H1 (cell line): ENCODE measurements around the gene OPN1SW. TPM values are rescaled to one million over a fixed set of nuclear protein-coding genes. Genes with fewer than 3 reads are reported as not detected.

Experiments
- BACH1 ChIP-seq: IDR thresholded peaks from 2 replicates; pipeline ENCODE4 v1.6.1; 2012; ENCODE audit warnings: low read length, improper control_type of control experiment
- CHD2 ChIP-seq: IDR thresholded peaks from 2 replicates; pipeline ENCODE4 v1.6.1; 2012; ENCODE audit warnings: low read length, improper control_type of control experiment
- EZH2 ChIP-seq: fragments of 200-600 bp; sonication (generic); IDR thresholded peaks from 2 replicates; pipeline ENCODE4 v1.7.1; 2012; ENCODE audit warnings: low read depth, mild to moderate bottlenecking, moderate library complexity, low read length, inconsistent platforms; ENCODE audit not compliant: severe bottlenecking
- FOSL1 ChIP-seq: IDR thresholded peaks from 2 replicates; pipeline ENCODE4 v1.6.1; 2011; ENCODE audit warnings: mild to moderate bottlenecking, low read depth, low read length, moderate library complexity; ENCODE audit not compliant: insufficient read depth
- PHF8 ChIP-seq: fragments of 200-600 bp; sonication (generic); conservative IDR thresholded peaks from 2 replicates; pipeline ENCODE4 v1.7.1; 2012; ENCODE audit warnings: low read depth, mild to moderate bottlenecking, inconsistent platforms, low read length, moderate library complexity
- RXRA ChIP-seq: IDR thresholded peaks from 2 replicates; pipeline ENCODE4 v1.6.1; 2011; ENCODE audit warnings: low read depth, mild to moderate bottlenecking, low read length, moderate library complexity; ENCODE audit not compliant: insufficient read depth
- SP1 ChIP-seq: IDR thresholded peaks from 2 replicates; pipeline ENCODE4 v1.6.1; 2011; ENCODE audit warnings: low read depth, low read length
- TAF1 ChIP-seq: IDR thresholded peaks from 2 replicates; pipeline ENCODE4 v1.6.1; 2011; ENCODE audit warnings: mild to moderate bottlenecking, low read depth, low read length
- TBP ChIP-seq: IDR thresholded peaks from 2 replicates; pipeline ENCODE4 v1.6.1; 2011; ENCODE audit warnings: low read depth, low read length, improper control_type of control experiment
- polyA plus RNA-seq, 7 experiments: library from polyadenylated mRNA; depleted of rRNA in 3 of 7; stranded (reverse) in 5 of 7; unstranded in 2 of 7; fragments of >200 nt in 5 of 7; fragments of 200-250 nt in 2 of 7; gene quantifications; 1 replicate in 5 of 7; 2 replicates in 1 of 7; 4 replicates in 1 of 7; pipeline versions ENCODE4 v1.2.1 to v1.2.3, GENCODE V29; 2011 to 2013; ENCODE audit warnings: missing spikeins in 2 of 7, mixed read lengths in 2 of 7
- total RNA-seq: library from RNA; stranded (reverse); fragmentation: NEBNext Ultra II Directional; extraction: Animal tissue kit (Norgen Biotek cat#: 25700); gene quantifications from 2 replicates; pipeline ENCODE4 v1.2.1, GENCODE V29; 2021
- TF ChIP-seq, protein P1 (sequence below): fragments of 300-600 bp; sonication (generic); IDR thresholded peaks from 2 replicates; pipeline ENCODE4 v1.7.1; 2012; ENCODE audit warnings: low read length, moderate library complexity, mild to moderate bottlenecking, inconsistent platforms; ENCODE audit not compliant: insufficient replicate concordance

OPN1SW gene
- total and polyA plus RNA-seq, 2 of the 8 experiments (the other 6 are each of a cell fraction or from before 2014, with no cell fraction given): not detected

- TF ChIP-seq, protein P1, sequence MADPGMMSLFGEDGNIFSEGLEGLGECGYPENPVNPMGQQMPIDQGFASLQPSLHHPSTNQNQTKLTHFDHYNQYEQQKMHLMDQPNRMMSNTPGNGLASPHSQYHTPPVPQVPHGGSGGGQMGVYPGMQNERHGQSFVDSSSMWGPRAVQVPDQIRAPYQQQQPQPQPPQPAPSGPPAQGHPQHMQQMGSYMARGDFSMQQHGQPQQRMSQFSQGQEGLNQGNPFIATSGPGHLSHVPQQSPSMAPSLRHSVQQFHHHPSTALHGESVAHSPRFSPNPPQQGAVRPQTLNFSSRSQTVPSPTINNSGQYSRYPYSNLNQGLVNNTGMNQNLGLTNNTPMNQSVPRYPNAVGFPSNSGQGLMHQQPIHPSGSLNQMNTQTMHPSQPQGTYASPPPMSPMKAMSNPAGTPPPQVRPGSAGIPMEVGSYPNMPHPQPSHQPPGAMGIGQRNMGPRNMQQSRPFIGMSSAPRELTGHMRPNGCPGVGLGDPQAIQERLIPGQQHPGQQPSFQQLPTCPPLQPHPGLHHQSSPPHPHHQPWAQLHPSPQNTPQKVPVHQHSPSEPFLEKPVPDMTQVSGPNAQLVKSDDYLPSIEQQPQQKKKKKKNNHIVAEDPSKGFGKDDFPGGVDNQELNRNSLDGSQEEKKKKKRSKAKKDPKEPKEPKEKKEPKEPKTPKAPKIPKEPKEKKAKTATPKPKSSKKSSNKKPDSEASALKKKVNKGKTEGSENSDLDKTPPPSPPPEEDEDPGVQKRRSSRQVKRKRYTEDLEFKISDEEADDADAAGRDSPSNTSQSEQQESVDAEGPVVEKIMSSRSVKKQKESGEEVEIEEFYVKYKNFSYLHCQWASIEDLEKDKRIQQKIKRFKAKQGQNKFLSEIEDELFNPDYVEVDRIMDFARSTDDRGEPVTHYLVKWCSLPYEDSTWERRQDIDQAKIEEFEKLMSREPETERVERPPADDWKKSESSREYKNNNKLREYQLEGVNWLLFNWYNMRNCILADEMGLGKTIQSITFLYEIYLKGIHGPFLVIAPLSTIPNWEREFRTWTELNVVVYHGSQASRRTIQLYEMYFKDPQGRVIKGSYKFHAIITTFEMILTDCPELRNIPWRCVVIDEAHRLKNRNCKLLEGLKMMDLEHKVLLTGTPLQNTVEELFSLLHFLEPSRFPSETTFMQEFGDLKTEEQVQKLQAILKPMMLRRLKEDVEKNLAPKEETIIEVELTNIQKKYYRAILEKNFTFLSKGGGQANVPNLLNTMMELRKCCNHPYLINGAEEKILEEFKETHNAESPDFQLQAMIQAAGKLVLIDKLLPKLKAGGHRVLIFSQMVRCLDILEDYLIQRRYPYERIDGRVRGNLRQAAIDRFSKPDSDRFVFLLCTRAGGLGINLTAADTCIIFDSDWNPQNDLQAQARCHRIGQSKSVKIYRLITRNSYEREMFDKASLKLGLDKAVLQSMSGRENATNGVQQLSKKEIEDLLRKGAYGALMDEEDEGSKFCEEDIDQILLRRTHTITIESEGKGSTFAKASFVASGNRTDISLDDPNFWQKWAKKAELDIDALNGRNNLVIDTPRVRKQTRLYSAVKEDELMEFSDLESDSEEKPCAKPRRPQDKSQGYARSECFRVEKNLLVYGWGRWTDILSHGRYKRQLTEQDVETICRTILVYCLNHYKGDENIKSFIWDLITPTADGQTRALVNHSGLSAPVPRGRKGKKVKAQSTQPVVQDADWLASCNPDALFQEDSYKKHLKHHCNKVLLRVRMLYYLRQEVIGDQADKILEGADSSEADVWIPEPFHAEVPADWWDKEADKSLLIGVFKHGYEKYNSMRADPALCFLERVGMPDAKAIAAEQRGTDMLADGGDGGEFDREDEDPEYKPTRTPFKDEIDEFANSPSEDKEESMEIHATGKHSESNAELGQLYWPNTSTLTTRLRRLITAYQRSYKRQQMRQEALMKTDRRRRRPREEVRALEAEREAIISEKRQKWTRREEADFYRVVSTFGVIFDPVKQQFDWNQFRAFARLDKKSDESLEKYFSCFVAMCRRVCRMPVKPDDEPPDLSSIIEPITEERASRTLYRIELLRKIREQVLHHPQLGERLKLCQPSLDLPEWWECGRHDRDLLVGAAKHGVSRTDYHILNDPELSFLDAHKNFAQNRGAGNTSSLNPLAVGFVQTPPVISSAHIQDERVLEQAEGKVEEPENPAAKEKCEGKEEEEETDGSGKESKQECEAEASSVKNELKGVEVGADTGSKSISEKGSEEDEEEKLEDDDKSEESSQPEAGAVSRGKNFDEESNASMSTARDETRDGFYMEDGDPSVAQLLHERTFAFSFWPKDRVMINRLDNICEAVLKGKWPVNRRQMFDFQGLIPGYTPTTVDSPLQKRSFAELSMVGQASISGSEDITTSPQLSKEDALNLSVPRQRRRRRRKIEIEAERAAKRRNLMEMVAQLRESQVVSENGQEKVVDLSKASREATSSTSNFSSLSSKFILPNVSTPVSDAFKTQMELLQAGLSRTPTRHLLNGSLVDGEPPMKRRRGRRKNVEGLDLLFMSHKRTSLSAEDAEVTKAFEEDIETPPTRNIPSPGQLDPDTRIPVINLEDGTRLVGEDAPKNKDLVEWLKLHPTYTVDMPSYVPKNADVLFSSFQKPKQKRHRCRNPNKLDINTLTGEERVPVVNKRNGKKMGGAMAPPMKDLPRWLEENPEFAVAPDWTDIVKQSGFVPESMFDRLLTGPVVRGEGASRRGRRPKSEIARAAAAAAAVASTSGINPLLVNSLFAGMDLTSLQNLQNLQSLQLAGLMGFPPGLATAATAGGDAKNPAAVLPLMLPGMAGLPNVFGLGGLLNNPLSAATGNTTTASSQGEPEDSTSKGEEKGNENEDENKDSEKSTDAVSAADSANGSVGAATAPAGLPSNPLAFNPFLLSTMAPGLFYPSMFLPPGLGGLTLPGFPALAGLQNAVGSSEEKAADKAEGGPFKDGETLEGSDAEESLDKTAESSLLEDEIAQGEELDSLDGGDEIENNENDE: no peak
- TF ChIP-seq EZH2 (no peak), PHF8 (peak; percentile 94), SP1 (peak; percentile 89), TAF1 (peak; percentile 83), CHD2 (no peak), RXRA (no peak), BACH1 (peak; percentile 69; the same call in 1 of the 2 replicates), TBP (peak; percentile 63), FOSL1 (no peak)
Observed at GRCh38 chr7:128739048-128739962, 36.3 kb downstream of the OPN1SW start, which contains the start of gene CALU (continued).
